Muscle of back (tissue), 13 donors: ENCODE results near the gene TDO2. TPM values are rescaled to one million over a fixed set of nuclear protein-coding genes. Genes with fewer than 3 reads are reported as not detected.
A peak's percentile ranks its signal among the peaks of the same experiment; 100 is the strongest.
"Not testable (repeated sequence)": the region's sequence is repeated elsewhere in the genome, so short reads cannot be mapped to it uniquely, and the experiment has no call there.

Source experiments
- DNase-seq, 3 donors: peaks; one replicate each; pipeline versions ENCODE4 v3.0.0 to v3.0.0-alpha.2; 2013
- long read RNA-seq, 9 donors: transcript quantifications; one replicate each; lab custom pipeline, GENCODE V29; 2026
- polyA plus RNA-seq, 10 donors: library from polyadenylated mRNA; unstranded; fragments of 120-200 nt; gene quantifications; one replicate each; pipeline ENCODE4 v1.2.1, GENCODE V29; 2013; ENCODE audit not compliant: insufficient read length in 10 of 10

TDO2 gene
- polyA plus RNA-seq, result under 1 TPM in 6 of 10 donors, not detected in 4; 0.08 to 0.88 (median 0.24) TPM
- long read RNA-seq, donor 1, result 0 reads
- long read RNA-seq, donor 2, result 0 reads
- long read RNA-seq, donor 3, result 0 reads
- long read RNA-seq, donor 4, result 0 reads
- long read RNA-seq, donor 5, result 0 reads
- long read RNA-seq, donor 6, result 0 reads
- long read RNA-seq, donor 7, result 0 reads
- long read RNA-seq, donor 8, result 0 reads
- long read RNA-seq, donor 9, result 0 reads

DNA sequence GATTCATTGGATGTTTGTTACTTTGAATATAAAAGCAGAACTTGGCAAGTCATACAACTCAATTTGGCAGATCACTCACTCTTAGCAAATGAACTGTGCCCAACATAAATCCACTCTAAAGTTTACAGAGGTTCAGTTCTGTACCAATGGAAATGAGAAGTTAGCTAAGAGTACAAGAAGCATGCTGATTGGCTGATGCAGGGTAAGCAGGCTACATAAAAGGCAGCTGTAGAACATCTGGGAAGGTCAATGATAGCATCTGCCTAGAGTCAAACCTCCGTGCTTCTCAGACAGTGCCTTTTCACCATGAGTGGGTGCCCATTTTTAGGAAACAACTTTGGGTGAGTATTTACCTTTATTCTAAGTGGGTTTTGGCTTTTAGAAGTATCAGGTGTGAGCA is at the start of gene TDO2:
Gene TDO2 (plus strand): TSS at position 244 of the 400 bp plus-strand sequence. CDS start 63 bp downstream, at position 307.
- DNase-seq, result peak in 1 of 3 donors; percentile 22

DNA sequence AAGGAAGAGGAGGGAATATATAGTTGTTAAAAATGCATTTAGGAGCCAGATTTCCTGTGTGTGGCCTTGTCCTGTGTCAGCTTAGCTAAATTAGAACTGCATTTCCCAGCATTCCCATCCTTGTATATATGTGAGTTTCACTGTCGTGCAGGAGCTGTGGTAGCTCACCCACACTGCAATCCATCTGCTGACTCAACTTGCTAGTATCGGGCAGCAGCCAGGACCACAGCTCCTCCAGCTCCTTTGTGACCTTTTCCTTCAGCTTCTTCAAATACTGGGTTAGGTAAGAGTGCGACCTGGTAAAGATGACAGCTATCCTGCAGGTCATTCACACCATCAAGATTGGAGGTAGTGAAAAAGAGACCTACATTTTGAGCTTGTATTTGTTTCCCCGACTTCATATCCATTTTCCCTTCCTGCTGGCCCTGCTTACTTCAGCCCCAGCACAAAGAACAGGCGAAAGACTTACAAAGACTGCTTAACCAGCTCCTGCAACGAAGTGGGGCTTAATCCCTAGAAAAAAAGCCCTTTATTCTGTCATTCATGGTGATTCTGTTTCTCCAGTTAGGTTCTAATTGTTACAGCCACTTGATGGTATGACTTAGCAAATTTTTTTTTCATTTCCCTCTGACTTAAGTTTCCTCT is 48.8 kb upstream of the TDO2 start:
- DNase-seq, result peak in 1 of 3 donors; percentile 17

DNA sequence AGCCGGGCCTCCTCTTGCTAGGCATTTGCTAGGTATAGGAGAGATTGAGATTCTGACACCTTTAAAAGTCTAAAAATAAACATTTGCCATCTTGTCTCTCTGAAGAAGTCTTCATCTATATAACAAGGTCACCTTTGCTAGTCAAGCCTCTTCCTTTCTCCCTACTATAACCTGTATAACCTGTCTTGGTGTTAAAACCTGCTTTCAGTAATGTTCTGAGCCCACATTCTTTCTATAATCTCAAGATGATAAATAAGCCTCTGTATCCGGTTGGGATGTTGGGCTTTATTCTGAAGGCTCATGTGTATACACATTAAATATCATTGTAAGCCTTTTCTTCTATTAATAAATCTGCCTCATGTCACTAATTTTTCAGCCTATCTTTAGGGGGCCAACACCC is 47.6 kb upstream of the TDO2 start:
- no peak for DNase-seq

DNA sequence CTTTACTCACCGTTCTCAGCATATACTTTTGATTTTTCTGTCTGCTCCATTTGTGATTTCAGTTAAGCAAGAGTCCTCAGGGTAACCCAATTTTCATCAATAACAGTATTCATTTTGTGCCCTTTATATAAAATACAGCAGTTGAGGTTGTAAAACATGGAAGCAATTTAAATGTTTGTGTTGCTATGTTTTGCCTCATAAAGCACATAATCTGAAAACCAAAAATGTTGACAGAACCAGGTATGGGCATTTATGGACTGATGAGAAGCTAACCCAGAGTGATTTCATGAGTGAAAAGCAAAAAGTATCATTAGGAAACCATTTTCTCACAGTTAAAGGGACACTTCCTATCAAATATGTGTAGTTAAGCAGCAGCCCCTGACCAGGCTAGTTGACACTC is 37.3 kb upstream of the TDO2 start, which contains the start of gene ASIC5:
Gene ASIC5 (minus strand): TSS at position 101 of the 400 bp plus-strand sequence. CDS start 51 bp downstream, at position 50.
- DNase-seq, result no peak

DNA sequence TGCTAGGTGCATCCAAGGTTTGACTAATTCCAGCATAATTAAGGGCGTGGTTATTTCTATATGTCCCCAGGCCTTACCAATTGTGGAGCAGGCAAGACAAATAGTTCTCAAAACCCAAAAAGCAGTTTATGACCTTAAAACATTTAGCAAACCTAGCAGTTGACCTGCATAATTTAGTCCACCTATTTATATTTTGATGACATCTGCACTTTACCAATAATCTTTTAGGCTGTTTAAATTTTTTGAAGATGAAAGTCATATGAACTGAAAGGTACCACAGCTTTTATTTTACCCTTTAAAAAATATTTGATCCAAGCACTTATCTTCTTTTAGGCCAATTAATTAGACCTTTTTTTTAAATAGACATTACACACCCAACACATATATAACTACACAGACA is 27.6 kb upstream of the TDO2 start:
- no peak for DNase-seq

DNA sequence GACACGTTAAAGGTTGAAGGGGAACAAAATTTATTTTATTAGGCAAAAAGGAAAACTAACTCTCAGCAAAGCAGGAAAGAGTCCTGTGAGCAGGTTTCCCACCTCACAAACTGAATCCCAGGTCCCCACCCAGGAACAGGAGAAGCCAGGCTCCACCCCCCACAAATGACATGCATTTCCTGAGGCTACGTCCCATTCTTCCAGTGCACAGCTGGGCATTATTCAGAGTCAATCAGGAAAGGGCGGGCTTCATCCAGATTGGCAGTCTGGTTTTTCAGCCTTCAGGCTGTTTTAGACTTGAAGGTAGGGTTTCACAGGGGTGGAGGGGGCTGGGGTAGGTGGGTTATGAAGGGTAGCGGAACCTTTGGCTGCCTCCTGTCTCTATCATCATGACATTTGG is 25.5 kb upstream of the TDO2 start:
- no peak for DNase-seq

DNA sequence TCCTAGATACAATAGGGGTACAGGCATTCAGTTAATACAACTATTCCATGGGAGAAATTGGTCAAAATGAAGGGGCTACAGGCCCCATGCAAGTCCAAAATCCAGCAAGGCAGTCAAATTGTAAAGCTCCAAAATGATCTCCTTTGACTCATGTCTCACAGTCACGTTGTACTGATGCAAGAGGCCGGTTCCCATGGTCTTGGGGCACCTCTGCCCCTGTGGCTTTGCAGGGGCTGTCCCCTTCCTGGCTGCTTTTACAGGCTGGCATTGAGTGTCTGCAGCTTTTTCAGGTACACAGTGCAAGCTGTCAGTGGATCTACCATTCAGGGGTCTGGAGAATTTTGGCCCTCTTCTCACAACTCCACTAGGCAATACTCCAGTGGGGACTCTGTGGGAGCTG is 24.9 kb upstream of the TDO2 start:
- no peak for DNase-seq

DNA sequence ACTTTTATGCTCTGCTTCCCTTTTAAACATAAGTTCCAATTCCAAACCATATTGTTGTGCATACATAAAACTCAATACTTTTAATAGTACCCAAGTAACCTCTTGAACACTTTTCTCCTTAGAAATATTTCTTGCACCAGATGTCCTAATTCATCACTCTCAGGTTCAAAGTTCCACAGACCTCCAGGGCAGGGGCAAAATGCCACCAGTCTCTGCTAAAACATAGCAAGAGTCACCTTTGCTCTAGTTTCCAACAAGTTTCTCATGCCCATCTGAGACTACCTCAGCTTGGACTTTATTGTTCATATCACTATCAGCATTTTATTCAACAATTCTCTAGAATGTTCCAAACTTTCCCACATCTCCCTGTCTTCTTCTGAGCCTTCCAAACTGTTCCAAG is 23.7 kb upstream of the TDO2 start:
- DNase-seq, result no peak

DNA sequence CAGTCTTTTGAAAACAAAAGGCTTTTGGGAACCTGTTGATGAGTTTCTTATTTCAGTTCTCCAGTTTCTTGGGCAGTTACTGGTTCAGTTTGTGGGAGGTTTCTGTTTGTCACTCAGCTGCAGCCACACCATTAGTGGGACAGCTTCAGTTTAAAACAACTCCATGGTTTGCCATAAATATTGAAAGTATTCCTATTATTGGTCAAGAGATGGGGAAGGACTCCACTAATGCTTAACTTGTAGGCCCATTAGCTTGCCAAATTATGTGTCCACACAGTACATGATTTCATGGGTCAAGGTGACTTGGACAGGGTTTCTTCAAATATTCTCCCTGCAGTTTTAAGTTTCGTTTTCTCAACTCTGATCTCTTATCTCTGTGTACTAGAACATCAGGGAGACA is 21.9 kb upstream of the TDO2 start:
- no peak for DNase-seq

DNA sequence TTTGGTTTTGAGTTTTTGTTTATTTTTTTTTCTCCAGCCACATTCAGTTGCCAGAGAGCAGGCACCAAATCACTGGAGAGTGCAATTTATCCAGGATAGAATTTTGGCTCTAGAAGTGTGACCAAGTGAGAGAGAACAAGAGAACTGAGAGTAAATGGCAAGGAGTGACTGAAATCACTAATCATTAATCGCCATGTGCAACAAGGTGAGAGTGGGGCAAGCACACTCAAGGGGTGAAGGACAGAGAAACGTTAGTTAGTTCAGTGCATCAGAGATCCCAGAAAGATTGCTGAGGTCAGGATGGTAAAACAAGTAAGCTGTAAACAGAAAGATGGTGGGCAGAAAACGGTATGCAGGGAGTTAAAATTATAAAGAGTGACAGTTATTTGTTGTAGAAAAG is 19.6 kb upstream of the TDO2 start:
- DNase-seq, result no peak

DNA sequence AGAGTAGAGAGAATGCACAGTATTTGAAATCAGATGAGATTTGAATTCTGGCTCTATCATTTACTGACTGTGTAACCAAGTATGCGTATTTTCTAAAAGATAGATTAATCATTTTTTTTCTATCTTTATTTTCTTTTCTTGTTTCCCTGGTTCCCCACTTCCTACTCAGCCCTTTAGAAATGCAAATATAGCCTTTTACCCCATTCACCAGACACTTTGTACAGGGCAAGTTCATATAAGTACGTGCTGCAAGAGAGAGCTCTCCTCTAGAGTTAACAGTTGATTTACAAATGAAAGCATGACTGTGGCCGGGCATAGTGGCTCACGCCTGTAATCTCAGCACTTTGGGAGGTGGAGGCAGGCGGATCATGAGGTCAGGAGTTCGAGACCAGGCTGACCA is 17.8 kb upstream of the TDO2 start:
- no peak for DNase-seq

DNA sequence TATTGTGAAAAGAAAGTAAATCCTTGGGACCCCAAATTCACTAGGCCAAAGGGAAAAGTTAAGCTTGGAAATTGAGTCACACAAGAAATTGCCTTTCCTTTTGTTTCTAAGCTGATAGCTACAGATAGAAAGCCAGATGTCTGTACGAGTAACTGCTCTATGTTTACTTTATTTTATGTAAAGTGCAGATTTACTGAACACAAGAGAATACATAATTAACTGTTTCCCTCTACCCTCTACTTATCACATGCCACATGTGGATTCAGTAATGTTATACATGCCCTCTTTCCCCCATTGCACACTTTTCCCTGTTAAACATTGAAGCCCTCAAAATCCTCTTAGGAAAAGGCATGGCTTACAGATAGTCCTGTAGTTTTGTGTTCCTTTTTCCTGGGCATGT is 16.5 kb upstream of the TDO2 start:
- DNase-seq, result no peak

DNA sequence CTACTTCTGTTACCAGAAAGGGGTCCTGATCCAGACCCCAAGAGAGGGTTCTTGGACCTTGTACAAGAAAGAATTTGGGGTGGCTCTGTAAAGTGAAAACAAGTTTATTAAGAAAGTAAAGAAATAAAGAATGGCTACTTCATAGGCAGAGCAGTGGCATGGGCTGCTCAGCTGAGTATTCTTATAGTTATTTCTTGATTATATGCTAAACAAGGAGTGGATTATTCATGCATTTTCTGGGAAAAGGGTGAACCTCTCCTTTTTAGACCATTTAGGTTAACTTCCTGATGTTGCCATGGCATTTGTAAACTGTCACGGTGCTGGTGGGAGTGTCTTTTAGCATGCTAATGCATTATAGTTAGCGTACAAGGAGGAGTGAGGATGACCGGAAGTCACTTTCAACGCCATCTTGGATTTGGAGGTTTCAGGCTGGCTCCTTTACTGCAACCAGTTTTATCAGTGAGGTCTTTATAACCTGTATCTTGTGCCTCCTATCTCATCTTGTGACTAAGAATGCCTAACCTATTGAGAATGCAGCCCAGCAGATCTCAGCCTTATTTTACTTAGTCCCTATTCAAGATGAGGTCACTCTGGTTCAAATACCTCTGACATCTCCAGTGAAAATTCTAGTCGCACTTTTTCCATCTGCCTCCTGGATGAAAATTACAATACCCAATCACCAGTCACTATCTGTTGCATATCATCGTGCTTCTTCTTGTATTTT is 15.5 kb upstream of the TDO2 start:
- no peak for DNase-seq

DNA sequence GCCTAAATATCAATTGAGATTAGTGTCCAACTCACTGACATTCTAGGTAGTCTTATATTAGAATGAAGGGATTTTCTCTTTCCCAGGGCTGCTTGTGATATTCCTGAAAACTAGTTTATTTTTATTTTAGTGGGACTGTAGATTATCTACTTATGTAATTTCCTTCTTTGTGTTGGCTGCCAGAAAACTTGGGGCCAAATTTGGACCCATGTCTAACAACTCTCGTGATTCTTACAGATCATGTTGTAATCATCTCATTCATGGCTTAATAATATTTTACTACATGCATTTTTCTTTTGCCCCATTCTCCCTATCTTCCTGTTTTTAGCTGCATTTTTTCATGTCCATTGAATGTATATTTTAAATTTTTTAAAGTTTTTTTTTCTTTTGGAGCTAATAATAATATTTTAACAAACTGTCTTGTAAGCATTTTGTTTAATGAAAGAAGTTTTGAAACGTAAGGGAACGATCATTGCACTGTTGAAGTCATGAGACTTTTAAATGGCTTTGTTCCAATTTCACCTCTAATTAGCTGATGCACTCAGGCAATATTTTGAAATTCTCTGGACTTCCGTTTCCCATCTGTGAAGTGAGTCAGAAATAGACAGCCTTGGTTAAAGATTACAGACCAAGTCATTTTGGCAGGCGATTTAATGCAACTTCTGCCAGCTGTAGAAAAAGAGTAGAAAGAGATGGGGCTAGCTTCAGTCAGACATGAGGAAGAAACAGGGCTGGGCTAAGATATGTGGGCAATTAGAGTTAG is 14.3 kb upstream of the TDO2 start:
- DNase-seq, result peak in 2 of 3 donors; percentile 21 to 75

DNA sequence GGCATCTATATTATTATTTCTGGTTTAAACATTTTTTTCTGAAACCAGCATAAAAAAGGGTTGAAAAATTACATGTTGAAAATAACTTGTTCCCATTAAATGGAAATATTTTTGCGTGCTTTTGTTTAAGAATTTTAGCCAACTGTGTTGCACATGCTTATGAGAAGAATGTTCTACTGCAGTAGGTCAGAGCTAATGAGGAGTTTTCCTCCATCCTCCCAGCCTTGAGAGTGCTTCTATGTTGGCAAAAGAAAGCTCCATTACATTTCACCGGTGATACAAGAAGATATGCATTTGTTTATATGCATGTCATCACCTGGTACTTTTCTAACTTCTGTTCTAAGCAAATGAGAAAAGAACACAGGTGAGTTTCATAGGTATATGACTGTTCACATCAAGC is 13.6 kb upstream of the TDO2 start:
- DNase-seq, result no peak

DNA sequence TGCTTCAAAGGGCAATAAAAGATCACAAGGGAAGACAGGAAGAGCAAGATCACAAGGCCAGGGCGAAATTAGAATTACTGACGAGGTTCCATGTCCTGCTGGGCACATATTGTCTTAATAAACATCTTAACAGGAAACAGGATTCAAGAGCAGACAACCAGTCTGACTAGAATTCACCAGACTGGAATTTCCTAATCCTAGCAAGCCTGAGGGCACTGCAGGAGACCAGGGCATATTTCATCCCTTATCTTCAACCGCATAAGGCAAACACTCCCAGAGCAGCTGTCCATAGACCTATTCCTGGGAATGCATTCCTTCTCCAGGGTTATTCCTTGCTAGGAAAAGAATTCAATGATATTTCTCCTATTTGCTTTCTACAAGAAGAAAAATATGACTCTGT is 12.4 kb upstream of the TDO2 start:
- DNase-seq, result no peak

DNA sequence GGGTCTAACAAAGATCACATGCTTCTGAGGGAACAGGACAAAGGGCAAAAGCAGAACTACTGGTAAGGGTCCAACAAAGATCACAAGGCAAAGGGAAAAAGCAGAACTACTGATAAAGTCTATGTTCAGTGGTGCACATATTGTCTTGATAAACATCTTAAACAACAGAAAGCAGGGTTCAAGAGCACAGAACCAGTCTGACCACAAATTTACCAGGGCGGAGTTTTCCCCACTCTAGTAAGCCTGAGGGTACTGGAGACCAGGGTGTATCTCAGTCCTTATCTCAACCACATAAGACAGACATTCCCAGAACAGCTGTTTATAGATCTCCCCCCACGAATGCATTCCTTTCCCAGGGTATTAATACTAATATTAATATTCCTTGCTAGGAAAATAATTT is 5.1 kb upstream of the TDO2 start:
- DNase-seq, result not testable (repeated sequence)

DNA sequence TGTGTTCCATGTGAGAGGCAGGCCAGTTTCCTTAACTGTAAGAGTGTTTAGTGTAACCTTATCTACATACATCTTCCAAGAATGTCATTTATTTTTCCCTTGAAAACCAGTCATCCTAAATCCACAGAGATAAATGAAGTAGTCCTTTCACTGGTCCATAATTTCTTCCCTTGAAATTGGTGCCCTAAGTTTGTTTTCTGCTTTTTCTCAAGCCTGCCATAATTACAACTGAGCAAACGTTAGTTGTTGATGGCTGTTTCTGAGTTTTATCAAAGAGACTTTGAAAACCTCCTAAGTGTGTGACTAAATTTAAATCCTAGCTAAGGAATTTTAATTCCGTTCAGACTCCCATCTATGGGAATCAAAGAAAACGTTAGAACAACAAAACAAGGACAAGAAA is 3.6 kb upstream of the TDO2 start:
- DNase-seq, result no peak

DNA sequence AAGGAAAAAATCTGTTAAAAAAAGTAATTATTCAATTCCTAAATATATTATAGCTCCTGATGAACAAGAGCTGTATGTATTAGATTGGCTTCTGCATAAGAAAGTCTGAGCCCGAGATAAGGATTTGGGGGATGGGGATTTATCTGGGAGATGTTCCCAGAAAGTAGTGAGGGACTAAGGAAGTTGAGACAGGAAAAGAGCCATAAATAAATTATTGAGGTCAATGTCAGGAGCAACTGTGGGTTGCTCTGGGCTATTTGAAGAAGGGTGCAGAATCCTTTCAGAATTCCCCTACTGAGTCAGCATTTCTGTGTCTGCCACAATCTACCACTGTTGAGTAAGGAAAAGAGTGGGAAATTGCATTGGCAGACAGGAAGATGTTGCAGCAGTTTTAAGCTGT is 3.1 kb upstream of the TDO2 start:
- peak in 2 of 3 donors; percentile 52 to 64 for DNase-seq

DNA sequence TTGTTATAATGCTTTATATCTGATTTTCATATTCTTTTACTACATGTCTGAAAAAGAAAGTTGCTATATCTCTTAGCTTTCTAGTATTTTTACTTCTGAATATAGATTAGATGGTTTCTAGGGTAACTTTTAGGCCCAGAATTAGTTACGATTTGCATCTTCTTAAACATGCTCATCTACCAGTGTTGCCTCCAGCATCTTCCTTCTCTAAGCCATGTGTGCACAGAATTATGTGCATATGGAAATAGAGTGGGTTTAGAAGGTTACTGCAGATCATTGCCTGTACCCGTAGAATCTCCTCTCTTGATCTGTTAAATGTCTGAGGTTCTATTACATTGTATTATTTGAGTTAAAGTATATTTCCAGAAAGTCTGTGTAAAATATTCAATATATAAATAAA is 2.5 kb upstream of the TDO2 start:
- no peak for DNase-seq

DNA sequence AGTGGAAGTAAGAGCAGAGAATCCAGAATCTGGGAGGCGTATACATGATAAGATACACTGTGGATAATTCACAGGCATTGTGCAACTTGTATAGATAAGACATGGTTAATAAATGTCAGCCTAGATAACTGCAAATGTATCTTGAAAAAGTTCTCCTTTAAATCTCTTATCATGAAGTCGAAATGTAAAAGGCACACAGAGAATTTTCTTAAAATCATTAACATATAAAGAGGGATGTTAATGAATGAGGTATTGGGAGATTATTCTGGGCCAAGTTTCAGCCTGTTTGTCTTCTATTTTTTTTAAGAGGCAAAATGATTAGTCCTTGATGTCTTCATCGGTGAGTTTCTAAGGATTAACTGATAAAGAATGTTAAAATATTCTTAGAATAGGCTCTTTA is 835 bp downstream of the TDO2 start:
- no peak for DNase-seq

DNA sequence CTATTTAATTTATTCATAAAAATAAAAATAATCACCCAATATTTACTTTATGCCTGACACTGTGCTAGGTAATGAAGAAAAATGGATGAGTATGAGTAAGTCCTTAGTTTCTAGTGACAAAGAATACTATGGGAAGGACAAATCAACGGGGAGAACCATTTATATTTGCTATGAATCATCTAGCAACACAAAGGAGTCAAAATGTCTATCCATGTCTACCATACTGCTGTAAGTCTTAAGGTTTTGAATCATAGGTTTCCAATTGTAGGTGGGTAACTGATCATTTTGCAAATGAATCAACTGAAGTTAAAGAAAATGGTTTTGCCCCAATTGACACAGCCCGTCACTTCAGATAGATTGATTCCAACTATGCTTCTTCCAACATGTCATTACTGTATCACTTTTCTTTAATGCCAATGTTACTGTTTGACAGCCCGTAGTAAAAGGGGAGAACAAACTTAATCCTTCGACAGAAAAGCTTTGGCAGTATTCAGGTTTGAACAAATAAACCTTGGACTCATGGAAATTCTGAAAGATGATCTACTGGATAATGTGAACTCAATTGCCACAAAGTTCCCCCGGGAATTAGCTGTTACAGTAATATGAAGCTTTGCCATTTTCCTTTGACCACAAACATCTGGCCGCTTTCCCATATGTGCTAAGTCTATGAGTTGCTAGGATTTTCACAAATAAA is 3.2 kb downstream of the TDO2 start:
- DNase-seq, result peak; percentile 81 to 98 (median 91)
